Left ventricle myocardium inferior (tissue), 1 donor: ENCODE measurements around the gene CDH8. TPM values are rescaled to one million over a fixed set of nuclear protein-coding genes. Genes with fewer than 3 reads are reported as not detected.

Source experiments
- DNase-seq: peaks from one replicate; pipeline ENCODE4 v3.0.0-alpha.2; 2020
- H3K27ac ChIP-seq: fragments of 200-600 bp; replicated peaks from 2 replicates; pipeline ENCODE4 v1.8.0; 2021
- H3K27me3 ChIP-seq: fragments of 200-600 bp; 2 replicates; pipeline ENCODE4 v1.8.0; 2021; ENCODE audit warnings: low read depth
- H3K36me3 ChIP-seq: fragments of 200-600 bp; 2 replicates; pipeline ENCODE4 v1.8.0; 2021
- H3K4me1 ChIP-seq: fragments of 200-600 bp; 2 replicates; pipeline ENCODE4 v1.8.0; 2021
- H3K4me3 ChIP-seq: fragments of 200-600 bp; 2 replicates; pipeline ENCODE4 v1.8.0; 2021; ENCODE audit warnings: mild to moderate bottlenecking, moderate library complexity
- H3K9me3 ChIP-seq: fragments of 200-600 bp; replicated peaks from 2 replicates; pipeline ENCODE4 v1.8.0; 2021
- CTCF ChIP-seq: fragments of 200-600 bp; IDR thresholded peaks from 2 replicates; pipeline ENCODE4 v1.8.0; 2021; ENCODE audit warnings: antibody characterized with exemption, mild to moderate bottlenecking, borderline replicate concordance
- intact Hi-C: fragments of 100-400 bp; cut with micrococcal nuclease; formaldehyde crosslinking; loops from one replicate; pipeline ENCODE4 v1.11.0; 2022
- total RNA-seq: library from RNA; stranded (reverse); fragmentation: NEBNext Ultra II Directional; extraction: Animal tissue kit (Norgen Biotek cat#: 25700); gene quantifications from one replicate; pipeline ENCODE4 v1.2.1, GENCODE V29; 2021
- donor health status: DM: no; HTN: yes; CAD: no; lungs with severe emphysema.

CDH8 gene
- total RNA-seq, 1 donor from 2014 or later: 0.14 TPM

GRCh38 chr16:61617219-61617783 is 418.9 kb downstream of the CDH8 start:
- Histone ChIP-seq H3K9me3 (no peaks in the 10 kb centered on the region), H3K27ac (no peak overlapping the region), H3K27me3 (no peaks in the 10 kb centered on the region), H3K4me1 (no peaks in the 10 kb centered on the region), H3K4me3 (no peak overlapping the region), H3K36me3 (no peaks in the 10 kb centered on the region)
- intact Hi-C loops: no loop called here
- DNase-seq: no peak
- no peak for TF ChIP-seq CTCF

- no peaks in the 10 kb centered on the region for H3K36me3 ChIP-seq
- intact Hi-C loops: no loop called here
Observed at GRCh38 chr16:61616088-61616487, 420.1 kb downstream of the CDH8 start.

GRCh38 chr16:61611847-61612491 is 424.3 kb downstream of the CDH8 start:
- Histone ChIP-seq H3K27me3 (no peaks in the 10 kb centered on the region), H3K4me3 (no peak overlapping the region), H3K9me3 (no peaks in the 10 kb centered on the region), H3K4me1 (no peaks in the 10 kb centered on the region), H3K27ac (no peak overlapping the region), H3K36me3 (no peaks in the 10 kb centered on the region)
- intact Hi-C loops: no loop called here
- TF ChIP-seq CTCF: no peak
- no peak for DNase-seq

More at GRCh38 chr16:61616088-61616487, 420.1 kb downstream of the CDH8 start:
- H3K9me3 ChIP-seq: no peaks in the 10 kb centered on the region
- DNase-seq: no peak
- H3K27ac ChIP-seq: no peak overlapping the region
- no peaks in the 10 kb centered on the region for H3K27me3 ChIP-seq
- no peak overlapping the region for H3K4me3 ChIP-seq
- TF ChIP-seq CTCF: no peak
- no peaks in the 10 kb centered on the region for H3K4me1 ChIP-seq

- H3K27ac ChIP-seq: no peak overlapping the region
- H3K36me3 ChIP-seq: no peaks in the 10 kb centered on the region
- DNase-seq: no peak
- no peak overlapping the region for H3K4me3 ChIP-seq
- intact Hi-C loops: no loop called here
- H3K9me3 ChIP-seq: peaks cover 9% of the 10 kb centered on the region
- no peaks in the 10 kb centered on the region for H3K27me3 ChIP-seq
- TF ChIP-seq CTCF: no peak
- H3K4me1 ChIP-seq: no peaks in the 10 kb centered on the region
Observed at GRCh38 chr16:61606581-61606980, 429.7 kb downstream of the CDH8 start.
